ENCODE measurements around the gene RGS2.
A peak's percentile ranks its signal among the peaks of the same experiment; 100 is the strongest.

RGS2 gene

GRCh38 chr1:192793983-192794767, 14.7 kb upstream of the RGS2 start:
- H3K4me3 ChIP-seq (replicated peaks in 1 of 2; ENCODE audit: low read depth in 2 of 2, low read length in 2 of 2) = no peak overlapping the region
- DNase-seq (ENCODE audit: low read depth in 2 of 2) = no peak
- TF ChIP-seq, protein P1, sequence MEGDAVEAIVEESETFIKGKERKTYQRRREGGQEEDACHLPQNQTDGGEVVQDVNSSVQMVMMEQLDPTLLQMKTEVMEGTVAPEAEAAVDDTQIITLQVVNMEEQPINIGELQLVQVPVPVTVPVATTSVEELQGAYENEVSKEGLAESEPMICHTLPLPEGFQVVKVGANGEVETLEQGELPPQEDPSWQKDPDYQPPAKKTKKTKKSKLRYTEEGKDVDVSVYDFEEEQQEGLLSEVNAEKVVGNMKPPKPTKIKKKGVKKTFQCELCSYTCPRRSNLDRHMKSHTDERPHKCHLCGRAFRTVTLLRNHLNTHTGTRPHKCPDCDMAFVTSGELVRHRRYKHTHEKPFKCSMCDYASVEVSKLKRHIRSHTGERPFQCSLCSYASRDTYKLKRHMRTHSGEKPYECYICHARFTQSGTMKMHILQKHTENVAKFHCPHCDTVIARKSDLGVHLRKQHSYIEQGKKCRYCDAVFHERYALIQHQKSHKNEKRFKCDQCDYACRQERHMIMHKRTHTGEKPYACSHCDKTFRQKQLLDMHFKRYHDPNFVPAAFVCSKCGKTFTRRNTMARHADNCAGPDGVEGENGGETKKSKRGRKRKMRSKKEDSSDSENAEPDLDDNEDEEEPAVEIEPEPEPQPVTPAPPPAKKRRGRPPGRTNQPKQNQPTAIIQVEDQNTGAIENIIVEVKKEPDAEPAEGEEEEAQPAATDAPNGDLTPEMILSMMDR (IDR thresholded peaks at IDR 0.05; ENCODE audit: low read depth, low read length) = no peak

- H3K4me3 ChIP-seq (replicated peaks in 1 of 2; ENCODE audit: low read depth in 2 of 2, low read length in 2 of 2) = no peak overlapping the region
- TF ChIP-seq, protein P1 (IDR thresholded peaks at IDR 0.05; ENCODE audit: low read depth, low read length) = no peak
- no peak for DNase-seq (ENCODE audit: low read depth in 2 of 2)
Observed at GRCh38 chr1:192794768-192795035, 14.1 kb upstream of the RGS2 start.

- no peak for DNase-seq (ENCODE audit: low read depth in 2 of 2)
- TF ChIP-seq, protein P1 (IDR thresholded peaks at IDR 0.05; ENCODE audit: low read depth, low read length) = no peak
- no peak overlapping the region for H3K4me3 ChIP-seq (replicated peaks in 1 of 2; ENCODE audit: low read depth in 2 of 2, low read length in 2 of 2)
Observed at GRCh38 chr1:192795916-192796618, 12.8 kb upstream of the RGS2 start.

DNA sequence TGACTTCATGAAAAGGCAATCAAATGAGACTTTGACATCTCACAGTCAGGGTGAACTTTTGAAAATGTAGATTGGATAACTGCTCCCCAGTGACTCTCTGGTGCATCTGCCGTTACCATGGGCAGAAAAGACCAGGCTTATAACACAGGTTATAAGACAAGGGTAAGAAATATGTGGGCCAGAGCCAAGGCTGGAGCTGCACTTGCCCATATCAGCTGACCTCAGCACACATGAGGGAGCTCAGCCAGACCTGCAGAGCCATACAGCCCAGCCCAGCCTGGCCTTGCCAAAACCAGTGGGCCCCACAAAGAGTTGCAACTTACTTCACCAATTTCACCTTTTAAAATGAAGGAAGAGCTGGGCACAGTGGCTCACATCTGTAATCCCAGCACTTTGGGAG, 11.7 kb upstream of the RGS2 start:
- H3K4me3 ChIP-seq (replicated peaks in 1 of 2; ENCODE audit: low read depth in 2 of 2, low read length in 2 of 2) = no peak overlapping the region
- DNase-seq (ENCODE audit: low read depth in 2 of 2) = no peak
- TF ChIP-seq, protein P1 (IDR thresholded peaks at IDR 0.05; ENCODE audit: low read depth, low read length) = no peak

DNA sequence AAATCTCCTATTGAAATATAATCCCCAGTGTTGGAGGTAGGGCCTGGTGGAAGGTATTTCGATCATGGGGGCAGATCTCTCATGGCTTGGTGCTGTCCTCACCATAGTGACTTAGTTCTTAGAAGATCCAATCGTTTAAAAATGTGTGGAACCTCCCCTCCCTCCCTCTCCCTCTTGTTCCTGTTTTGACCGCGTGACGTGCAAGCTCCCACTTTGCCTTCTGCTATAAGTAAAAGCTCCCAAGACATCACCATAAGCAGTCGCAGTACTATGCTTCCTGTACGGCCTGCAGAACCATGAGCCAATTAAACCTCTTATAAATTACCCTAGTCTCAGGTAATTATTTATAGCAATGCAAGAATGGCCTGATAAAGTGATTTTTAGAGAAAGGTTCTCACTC, 10.9 kb upstream of the RGS2 start:
- TF ChIP-seq, protein P1 (IDR thresholded peaks at IDR 0.05; ENCODE audit: low read depth, low read length) = no peak
- no peak for DNase-seq (ENCODE audit: low read depth in 2 of 2)
- no peak overlapping the region for H3K4me3 ChIP-seq (replicated peaks in 1 of 2; ENCODE audit: low read depth in 2 of 2, low read length in 2 of 2)

GRCh38 chr1:192801451-192801850, 7.4 kb upstream of the RGS2 start:
- DNase-seq (ENCODE audit: low read depth in 2 of 2) = peak in 1 of 2 donors; percentile 26
- TF ChIP-seq, protein P1 (IDR thresholded peaks at IDR 0.05; ENCODE audit: low read depth, low read length) = no peak
- no peak overlapping the region for H3K4me3 ChIP-seq (replicated peaks in 1 of 2; ENCODE audit: low read depth in 2 of 2, low read length in 2 of 2)

All from cardiac fibroblast (primary cell).